CD4-positive, alpha-beta T cell treated with Interleukin-6 for 4 hours (primary cell): ENCODE results near the gene RFLNA.
A peak's percentile ranks its signal among the peaks of the same experiment; 100 is the strongest.

Experiments used
- DNase-seq: peaks from one replicate; pipeline ENCODE4 v3.0.0-alpha.2; 2020; ENCODE audit warnings: mixed read lengths

The RFLNA gene

DNA sequence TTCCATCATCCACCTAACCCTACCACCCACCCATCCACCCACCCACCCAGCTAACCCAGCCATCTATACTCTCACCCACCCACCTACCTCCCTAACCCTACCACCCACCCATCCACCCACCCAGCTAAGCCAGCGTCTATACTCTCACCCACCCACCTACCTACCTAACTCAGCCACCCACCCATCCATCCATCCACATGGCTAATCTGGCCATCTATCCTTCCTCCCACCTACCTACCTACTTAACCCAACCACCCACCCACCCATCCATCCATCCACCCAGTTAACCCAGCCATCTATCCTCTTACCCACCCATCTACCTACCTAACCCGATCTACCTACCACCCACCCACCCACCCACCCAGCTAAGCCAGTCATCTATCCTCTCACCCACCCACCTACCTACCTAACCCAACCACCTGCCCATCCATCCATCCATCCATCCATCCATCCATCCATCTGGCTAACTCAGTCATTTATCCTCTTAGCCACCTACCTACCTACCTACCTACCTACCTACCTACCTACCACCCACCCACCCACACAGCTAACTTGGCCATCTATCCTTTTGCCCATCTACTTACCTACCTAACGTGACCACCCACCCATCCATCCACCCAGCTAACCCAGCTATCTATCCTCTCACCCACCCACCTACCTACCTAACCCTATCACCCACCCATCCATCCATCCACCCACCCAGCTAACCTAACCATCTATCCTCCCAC, 44.1 kb downstream of the RFLNA start:
- no peak for DNase-seq

DNA sequence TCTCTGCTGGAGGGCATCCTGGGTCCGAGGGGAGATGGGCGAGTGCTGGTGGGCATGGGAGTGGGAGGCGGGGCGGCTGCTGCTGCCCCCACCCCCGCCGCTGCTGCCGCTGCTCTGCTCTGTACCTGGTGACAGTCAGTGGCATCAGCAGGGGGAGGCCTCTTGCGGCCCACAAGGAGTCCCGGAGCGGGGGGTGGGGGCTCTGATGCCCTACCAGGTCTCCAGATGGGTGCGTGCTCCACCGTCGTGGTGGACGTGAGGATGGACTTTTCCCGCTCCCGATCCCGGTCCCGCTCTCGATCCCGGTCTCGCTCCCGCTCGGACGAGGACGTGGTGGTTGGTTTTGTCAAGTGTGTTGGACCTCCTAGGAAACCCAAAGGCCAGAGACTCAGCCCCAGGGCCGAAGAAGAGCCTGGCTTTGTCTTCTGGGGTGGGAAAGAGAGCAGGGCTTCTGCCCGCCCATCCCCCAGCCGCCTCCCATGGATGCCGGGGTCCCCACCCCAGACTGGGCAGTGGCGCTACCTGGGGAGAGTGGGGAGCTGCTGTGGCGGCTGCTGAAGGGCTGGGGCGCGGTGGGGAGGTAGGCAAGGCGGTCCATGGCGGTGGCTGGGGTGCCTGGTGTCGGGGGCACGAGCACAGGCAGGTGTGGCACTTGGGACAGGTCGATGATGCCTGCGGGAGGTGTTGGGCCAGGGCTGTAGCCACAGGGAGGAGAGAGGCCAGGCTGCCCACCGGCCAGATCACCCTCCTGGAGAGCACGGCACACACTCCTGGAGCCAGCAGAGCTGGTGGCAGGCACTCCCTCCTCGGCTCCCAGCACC, 45.4 kb downstream of the RFLNA start:
- no peak for DNase-seq

DNA sequence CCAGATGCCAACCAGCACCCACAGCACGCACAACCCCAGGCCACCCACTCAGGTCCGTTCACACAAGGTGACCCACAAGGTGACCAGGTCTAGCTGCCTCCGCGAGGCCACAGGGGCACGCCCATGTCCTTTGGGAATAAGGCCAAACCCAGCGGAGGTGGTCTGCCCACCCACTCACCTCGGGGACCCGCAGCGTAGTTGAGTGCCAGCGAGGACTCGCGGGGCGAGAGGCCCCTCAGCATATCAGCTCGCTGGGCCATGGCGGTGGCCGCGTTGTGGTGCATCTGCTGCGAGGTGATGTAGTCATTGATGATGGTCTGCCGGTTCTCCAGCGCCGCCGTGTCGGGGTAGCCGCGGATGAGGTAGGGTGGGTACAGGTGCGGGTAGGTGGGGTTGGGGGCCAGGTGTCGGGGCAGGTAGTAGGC, 46.8 kb downstream of the RFLNA start:
- DNase-seq: no peak

DNA sequence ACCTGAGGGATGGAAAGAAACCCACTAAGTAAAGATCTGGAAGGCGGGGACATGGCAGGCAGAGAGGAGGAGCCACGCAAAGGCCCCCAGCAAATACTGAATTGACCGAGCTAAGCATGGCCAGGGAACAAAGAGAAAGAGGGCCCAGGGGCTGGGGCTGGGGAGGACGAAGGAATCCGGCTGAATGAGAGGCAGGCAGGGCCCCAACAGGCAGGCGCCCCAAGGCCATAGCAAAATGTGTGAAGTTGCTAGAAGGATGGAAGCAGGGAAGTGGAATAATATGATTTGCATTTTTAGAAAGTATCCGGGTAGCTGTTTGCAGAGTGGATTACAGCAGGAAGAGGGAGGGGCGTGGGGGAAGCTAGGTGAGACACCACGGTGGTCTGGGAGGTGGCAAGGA, 49.1 kb downstream of the RFLNA start:
- DNase-seq: no peak

DNA sequence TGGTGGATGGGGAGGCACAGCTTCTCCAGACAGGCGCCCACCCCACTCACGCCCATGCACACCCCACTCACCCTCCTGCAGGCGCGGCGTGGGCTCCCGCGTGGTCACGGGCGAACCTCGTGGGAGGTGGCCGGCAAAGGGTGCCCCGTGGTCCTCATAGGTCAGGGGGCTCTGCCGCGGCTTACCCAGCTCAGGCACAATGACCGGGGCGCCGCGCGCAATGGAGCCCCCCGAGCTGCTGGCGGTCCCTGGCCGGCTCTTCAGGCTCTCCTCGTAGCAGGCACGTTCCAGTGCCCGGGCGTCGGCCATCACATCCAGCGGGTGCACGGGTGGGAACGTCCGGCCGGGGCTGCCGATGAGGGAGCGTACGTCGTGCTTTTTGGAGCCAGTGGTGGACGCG, 49.6 kb downstream of the RFLNA start:
- DNase-seq: no peak

DNA sequence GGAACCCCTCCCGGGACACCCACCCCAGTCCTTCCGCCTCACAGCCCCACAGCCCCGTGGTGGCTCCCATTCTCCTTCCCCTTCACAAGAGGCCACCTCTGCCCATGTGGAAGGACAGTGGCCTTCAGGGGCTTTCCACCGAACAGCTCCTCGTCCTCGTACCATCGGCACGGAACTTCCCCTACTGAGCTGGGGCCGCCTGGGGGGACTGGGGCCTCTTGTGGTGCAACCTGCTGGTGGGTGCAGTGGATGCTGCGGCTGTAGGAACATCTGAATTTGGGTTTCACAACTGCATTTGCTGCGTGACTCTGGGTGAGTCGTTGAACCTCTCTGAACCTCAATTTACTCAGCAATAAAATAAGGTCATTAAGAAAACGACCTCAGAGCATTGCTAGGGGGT, 50.9 kb downstream of the RFLNA start:
- no peak for DNase-seq

DNA sequence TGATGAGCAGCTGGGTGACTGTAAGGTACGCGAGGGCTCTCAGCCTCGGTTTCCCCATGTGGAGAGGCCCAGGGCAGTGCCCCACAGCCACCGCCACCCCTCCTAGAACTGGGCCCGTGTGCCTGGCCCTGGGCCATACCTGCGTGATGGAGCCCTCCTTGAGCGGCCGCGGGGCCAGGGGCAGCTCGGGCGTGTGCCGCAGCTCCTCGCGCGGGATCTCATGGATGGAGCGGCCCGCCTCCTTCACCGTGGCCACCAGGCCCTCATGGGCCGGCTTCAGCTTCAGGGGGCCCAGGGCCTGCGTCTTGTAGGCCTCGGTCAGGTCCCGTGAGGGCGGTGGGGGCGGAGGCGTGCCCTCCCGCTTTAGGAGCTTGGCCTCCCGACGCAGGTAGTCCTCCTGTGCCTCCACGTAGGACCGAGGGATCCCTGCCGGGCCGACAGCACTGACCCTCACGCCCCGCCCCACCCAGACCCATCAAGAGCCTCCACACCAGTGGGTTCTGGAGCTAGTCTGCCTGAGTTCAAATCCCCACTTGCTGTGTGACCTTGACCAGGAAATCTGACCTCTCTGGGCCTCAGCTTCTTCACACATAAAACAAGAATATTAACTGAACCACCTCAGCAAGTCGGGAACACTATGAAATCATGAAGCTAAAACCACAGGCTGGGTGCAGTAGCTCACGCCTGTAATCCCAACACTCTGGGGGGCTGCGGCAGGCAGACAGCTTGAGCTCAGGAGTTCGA, 51.7 kb downstream of the RFLNA start:
- no peak for DNase-seq

DNA sequence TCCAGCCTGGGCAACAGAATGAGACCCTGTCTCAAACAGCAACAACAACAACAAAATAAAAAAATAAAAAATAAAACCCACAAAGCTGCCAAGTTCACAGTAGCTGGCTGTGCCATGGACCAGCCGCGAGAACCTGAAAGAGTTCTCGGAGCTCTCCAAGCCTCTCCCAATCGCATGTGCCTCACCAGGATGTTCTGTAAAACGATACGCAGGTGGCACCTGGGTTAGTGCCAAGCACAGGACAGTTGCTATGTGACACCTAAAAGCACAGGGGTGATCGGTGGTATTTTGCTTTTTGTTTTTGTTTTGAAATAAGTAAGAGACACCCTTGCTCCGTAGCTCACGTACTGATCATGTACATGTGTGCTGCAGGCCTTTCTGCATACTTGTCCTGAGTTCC, 52.4 kb downstream of the RFLNA start:
- DNase-seq: no peak

DNA sequence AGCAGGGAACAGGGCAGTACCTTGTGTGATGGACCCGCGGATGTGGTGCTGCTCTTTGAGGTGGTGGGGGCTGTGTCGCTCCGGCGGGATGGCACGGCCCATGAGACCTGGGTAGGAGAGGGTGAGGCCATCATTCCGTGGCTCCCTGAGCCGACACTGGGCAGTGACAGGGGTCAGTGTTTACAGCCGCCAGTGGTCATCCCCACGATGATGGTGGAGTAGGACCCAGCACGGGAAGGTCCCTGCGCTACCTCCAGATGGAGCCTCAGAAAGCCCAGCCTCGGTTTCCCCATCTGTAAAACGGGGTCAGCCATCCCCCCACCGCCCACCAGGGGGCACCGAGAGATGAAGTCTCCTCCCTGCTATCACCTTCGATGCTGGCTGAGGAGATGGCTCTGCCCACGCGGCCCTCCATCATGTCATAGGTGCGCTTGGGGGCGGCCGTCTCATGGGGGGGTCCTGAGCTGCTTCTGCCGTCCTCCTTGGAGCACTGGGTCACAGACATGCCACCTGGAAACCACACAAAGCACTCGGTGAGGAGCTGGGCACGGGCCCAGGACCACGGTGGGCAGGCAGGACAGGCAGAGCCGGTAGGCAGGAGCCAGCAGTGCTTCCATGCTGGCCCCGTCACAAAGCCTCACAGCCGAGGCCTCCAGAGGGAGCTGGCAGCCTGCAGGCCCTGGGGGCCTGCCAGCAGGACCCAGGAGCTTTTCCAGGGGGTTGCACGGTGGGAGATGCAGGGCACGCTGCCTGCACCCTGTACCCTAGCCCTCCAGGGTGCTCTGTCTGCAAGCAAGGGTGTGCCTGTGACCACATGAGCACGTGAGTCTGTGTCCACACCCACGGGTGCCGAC, 53.1 kb downstream of the RFLNA start:
- peak; percentile 42 for DNase-seq

DNA sequence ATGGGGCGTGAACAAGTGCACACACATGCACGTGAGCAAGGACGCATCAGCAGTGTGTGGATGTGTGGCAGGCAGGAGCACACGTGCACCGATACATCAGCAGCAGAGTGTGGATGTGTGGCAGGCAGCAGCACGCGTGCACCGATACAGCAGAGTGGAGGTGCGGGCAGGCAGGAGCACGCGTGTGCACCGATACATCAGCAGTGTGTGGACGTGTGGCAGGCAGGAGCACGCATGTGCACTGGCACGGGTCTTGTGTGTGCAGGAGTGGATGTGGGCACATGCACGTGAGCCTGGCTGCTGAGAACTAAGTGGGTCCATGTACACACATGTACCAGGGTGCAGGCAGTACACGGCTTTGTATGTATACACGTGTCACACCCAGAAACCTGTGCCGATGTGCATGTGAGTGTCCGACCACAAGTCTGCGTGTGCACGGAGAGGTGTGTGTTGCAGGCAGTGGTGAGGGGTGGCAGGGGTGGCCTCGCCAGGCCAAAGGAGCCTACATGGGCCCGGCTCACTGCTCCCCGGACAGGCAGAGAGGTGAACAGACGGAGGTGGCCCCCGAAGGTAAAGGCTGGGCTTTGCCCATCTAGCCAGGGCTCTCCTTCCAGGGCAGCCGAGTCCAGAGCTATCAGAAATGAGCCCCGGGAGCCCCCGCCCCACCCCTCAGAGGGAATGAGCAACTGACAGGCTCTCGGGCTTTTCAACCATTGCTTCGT, 53.9 kb downstream of the RFLNA start:
- no peak for DNase-seq

DNA sequence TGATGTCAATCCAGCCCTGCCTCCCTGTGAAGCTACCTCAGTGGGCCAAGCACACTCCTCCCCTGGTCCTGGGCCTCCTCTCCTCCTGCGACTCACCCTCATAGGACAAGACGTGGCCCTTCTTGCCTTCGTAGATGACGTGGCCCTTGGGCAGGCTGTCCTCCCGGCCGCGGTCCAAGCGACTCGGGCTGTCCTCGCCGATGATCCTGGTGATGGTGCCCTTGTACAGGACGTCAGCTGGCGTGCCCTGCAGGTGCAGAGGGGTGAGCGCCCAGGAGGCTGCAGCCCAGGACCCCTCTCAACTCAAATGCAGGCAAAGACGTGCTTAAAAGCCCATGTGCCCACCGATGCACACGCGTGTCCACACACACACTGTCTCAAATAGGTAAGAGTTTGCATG, 55.6 kb downstream of the RFLNA start:
- no peak for DNase-seq

DNA sequence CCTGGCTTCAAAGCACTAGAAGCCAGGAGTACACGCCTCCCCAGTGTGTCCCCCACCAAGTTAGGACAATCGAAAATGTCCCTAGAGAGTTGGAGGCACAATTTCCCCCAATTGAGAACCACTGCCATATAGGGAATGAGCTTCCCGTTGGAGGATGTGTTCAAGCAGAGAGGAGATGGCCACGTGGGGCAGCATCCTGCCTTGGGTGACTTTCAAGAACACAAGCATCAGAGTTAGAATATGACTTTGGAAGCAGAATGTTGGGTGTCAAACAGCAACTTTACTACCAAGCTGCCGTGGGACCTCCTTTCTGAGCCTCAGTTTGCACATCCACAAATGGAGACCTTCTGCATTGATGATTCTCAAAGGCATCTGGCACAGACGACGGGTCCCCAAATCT, 56.5 kb downstream of the RFLNA start:
- DNase-seq: no peak

DNA sequence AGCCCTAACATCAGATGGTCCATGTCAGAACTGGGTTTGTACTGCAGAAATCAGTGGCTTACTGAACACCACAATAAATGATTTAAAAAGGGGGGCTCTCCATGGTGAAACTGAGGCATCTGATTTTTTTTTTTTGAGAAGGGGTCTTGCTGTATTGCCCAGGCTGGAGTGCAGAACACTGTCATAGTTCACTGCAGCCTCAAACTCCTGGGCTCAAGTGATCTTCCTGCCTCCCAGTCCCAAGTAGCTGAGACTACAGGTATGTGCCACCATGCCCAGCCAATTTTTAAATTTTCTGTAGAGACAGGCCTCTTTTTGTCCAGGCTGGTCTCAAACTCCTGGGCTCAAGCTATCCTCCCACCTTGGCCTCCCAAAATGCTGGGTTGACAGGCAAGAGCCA, 57.4 kb downstream of the RFLNA start:
- no peak for DNase-seq

DNA sequence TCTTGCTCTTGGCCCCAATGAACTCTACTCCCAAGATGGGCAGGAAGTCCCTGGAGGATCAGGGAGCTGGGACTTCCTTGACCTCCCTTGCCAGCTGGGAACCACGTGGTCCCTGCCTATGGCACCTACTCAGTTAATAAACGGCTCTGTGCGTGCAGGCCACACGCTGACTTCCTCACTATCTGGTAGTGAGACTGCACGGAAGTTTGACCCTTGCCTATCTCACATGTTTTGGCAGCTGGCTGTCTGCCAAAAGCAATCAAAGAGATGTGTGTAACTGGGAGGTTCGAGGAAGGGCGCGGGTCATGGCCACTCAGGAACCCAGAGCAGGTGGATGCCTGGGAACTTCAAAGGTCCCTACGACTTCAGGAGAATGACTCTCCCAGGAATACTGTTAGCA, 57.9 kb downstream of the RFLNA start:
- DNase-seq: no peak

DNA sequence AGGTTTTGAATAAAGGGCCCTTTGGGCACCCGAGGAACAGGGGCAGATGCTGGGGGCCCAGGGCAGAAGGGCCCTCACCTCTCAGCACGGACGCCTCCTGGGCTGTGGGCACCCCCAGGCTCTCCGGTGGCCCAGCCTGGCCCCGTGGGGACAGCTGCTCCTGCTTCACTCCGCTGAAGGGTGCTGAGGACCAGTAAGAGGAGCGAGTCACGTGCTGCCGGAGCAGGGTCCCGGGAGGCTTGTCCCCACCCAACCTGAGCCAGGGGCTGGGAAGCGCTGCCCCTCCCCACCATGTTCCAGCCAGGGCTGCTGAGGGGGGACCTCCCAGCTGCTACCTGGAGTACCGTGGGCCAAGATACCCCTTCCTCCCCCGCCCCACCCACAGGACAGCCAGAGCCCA, 59.5 kb downstream of the RFLNA start:
- no peak for DNase-seq

DNA sequence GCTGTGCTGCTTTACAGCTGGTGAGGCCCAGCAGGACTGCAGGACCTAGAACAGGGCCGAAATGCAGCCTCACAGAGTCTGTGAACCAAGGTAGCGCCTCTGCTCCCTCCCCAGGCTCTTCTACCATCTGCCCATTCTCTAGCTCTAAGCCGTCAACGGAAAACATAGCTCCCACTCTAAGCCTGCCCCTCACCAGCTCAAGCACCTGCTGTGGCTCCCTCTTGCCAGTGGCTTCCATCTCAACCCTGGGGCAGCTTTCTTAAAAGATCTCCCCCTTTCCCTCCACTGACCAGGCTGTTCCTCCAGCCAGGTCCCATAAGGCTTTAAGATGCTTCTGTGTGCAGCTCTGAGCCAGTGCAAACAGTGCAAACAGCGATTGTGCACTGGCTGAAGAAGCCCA, 61.3 kb downstream of the RFLNA start:
- DNase-seq: no peak

DNA sequence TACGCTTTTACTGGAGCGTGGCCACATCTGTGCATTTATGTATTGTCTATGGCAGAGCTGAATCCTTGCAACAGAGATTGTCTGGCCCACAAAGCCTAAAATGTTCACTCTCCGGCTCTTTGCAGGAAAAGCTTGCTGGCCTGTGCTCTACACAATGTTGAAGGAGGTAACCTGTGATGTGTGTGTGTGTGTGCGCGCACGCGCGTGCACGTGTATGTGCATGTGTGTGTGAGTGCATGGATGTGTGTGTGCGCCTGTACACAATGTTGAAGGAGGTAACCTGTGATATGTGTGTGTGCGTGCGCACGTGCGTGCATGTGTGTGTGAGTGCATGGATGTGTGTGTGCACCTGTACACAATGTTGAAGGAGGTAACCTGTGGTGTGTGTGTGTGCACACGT, 62.7 kb downstream of the RFLNA start:
- DNase-seq: no peak

DNA sequence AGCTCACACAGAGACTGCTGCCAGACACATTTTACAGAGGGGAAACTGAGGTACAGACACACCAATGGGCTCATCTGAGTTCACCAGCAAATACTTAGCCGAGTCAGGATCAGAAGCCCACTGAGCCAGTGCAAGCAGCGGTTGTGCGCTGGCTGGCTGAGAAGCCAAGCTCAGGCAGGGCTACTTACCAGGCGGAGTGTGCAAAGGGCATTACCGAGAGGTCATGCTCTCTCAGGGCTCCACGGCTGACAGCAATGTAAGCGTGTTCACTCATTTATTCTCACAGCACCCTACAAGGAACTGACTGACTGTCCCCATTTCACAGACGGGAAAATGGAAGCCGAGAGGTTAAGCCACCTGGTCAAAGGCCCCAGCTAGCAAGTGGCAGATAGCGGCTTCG, 63.7 kb downstream of the RFLNA start:
- no peak for DNase-seq

DNA sequence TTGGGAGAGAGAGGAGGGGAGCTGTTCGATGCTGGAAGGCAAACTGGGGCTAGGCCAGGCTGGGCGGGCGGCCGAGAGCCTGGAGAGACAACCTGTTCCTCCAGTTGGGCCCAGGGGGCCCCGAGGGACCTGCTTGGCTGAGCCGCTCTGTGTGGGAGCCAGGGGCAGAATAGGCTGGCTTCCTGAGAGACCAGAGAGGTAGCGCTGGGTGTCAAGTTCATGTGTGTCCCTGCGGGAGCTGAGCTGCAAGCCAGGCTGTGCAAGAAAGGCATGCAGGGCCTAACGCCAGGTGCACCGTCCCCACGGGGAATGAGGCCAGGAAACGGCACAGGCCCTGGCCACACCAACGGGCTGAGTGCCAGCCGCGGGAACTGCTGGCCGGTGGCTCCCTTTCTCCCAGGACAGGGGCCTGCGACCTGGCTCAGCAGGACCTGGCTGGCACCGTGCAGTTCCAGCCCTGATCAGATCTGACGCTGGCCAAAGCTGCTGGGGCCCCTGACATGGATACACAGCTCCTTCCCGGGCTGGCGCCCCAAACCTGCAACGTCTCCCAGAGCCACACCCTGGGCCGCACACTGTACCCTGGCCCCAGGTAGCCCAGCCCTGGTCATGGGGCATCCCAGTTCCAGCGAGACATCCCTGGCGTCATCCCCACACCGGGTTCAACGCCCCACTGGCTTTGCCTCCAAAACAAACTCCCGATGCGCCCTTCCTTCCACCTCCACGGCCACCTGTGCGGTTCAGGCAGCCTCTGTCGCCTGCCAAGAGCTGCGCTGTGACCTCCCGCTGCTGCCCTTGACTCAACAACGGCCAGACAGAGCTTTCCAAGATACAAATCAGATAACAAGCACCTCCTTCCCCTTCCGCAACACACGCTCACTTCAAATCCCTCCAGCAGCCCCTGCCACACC, 65.0 kb downstream of the RFLNA start:
- no peak for DNase-seq

DNA sequence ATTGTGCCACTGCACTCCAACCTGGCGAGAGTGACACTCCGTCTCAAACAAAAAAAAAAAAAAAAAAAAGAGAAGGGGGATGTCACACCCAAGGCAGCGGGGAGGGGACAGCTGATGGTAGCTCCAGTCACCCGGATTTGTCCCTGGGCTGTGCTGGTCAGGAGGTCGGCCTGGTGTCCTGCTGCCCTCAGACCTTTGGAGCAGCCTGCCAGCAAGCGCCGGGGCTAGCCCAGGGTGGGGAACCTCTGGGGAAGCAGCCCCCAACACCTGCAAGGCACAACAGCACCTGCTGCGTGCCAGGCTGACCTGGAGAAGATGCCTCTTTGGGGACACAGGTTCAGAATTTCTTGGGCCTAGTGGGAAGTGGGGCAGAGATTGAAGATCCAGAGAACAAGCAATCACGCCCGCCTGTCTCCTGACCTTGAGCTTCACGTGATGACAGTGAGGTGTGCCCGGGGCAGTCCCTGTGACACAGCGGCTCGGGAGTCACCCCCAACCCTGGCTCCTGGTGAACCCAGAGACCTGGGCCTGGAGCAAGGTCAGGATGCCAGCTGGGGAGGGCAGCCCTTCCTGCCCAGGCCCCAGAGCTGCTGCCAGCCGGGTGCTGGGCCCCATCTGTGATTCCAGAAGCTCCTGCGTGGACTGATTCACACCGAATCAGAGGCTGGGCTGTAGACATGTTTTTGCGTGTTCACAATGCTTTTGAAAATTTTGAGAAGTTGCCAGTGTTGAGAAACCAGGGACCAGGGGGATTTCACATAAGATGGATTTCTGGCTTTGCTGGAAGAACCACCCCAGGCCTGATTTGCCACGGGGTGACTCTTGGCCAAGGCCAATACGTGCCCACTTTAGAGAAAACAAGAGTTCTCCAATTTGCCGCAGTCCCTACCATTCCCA, 66.4 kb downstream of the RFLNA start:
- no peak for DNase-seq
